Fibroblast of lung (primary cell): Measurements from ENCODE around the gene TXNRD2.

Experiments used
- EZH2 ChIP-seq: IDR thresholded peaks from 2 replicates; pipeline ENCODE4 v1.5.1; 2012; ENCODE audit warnings: low read length, control low read depth, mild to moderate bottlenecking; ENCODE audit errors: missing control alignments
- TF ChIP-seq, protein P1 (sequence below), 2 donors: IDR thresholded peaks in 1 of 2; conservative IDR thresholded peaks in 1 of 2; 1 replicate in 1 of 2; 2 replicates in 1 of 2; pipeline ENCODE4 v1.5.1; 2011 to 2012; ENCODE audit warnings: low read length in 2 of 2, control low read depth in 1 of 2, inconsistent platforms in 1 of 2, low read depth in 1 of 2, mild to moderate bottlenecking in 1 of 2

DNA sequence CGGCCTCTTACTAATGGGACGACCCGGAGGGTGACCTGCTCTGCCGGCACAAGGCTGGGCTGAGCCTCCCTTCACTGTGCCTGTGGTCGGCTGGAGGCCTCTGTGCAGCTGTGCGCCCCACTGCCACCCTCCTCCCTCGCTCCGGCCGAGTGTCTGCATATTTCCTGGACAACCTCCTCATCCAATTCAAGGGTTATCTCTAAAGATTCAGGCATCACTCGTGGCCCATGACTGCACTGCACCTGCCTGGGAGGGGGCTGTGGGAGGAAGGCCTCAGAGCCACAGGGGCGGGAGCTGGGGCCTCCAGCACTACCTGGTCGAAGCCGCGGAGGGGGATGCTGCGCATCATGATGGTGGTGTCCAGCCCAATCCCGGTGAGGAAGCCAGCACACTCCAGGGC is 43.9 kb downstream of the TXNRD2 start:
- TF ChIP-seq, protein P1, sequence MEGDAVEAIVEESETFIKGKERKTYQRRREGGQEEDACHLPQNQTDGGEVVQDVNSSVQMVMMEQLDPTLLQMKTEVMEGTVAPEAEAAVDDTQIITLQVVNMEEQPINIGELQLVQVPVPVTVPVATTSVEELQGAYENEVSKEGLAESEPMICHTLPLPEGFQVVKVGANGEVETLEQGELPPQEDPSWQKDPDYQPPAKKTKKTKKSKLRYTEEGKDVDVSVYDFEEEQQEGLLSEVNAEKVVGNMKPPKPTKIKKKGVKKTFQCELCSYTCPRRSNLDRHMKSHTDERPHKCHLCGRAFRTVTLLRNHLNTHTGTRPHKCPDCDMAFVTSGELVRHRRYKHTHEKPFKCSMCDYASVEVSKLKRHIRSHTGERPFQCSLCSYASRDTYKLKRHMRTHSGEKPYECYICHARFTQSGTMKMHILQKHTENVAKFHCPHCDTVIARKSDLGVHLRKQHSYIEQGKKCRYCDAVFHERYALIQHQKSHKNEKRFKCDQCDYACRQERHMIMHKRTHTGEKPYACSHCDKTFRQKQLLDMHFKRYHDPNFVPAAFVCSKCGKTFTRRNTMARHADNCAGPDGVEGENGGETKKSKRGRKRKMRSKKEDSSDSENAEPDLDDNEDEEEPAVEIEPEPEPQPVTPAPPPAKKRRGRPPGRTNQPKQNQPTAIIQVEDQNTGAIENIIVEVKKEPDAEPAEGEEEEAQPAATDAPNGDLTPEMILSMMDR (conservative IDR thresholded peaks at IDR 0.05 in 1 of 2, IDR thresholded peaks at IDR 0.05 in 1 of 2; ENCODE audit: low read depth in 1 of 2, low read length in 2 of 2): no peak
- no peak for TF ChIP-seq EZH2
